A549 (cell line): ENCODE measurements around the gene MAPKAPK3. TPM values are rescaled to one million over a fixed set of nuclear protein-coding genes. Genes with fewer than 3 reads are reported as not detected.

Experiments used
- ATAC-seq, 2 experiments: fragments of 200-7000 bp in 1 of 2; fragments of >200 bp in 1 of 2; cut with Nextera tagmentation in 1 of 2; cut with Tn5 transposase in 1 of 2; 3 replicates each; pipeline versions ENCODE4 v1.8.0 to v1.9.1; 2018 to 2020; ENCODE audit warnings: mild to moderate bottlenecking in 1 of 2, moderate library complexity in 1 of 2
- CTCF ChIA-PET: fragments of 300-600 bp; sonication (Branson Sonifier 250); formaldehyde crosslinking; extraction: SDS; loops from one replicate; lab custom pipeline; 2021; ENCODE audit warnings: antibody characterized with exemption, inconsistent platforms; lab: Yijun Ruan, JAX
- POLR2A ChIA-PET: fragments of 350-600 bp; formaldehyde crosslinking; extraction: SDS; loops from one replicate; lab custom pipeline; 2021; ENCODE audit warnings: antibody characterized with exemption, inconsistent platforms; lab: Yijun Ruan, JAX
- DNase-seq, 2 experiments: peaks; one replicate each; pipeline versions ENCODE4 v3.0.0 to v3.0.0-alpha.2; 2011 to 2016; ENCODE audit warnings: low read depth in 1 of 2, low spot score in 1 of 2
- FAIRE-seq: peaks from 2 replicates; lab custom pipeline; 2011; peaks lifted over from hg19 to GRCh38; lab: Jason Lieb, UNC
- H3K27ac ChIP-seq, 2 experiments: fragments of >200 bp; sonication (Bioruptor Twin); formaldehyde crosslinking; 3 replicates each; pipeline ENCODE4 v1.5.1; 2016 to 2017
- H3K4me1 ChIP-seq: fragments of >200 bp; sonication (Bioruptor Twin); formaldehyde crosslinking; 3 replicates; pipeline ENCODE4 v1.6.1; 2016
- H3K4me2 ChIP-seq: fragments of >200 bp; sonication (Bioruptor Twin); formaldehyde crosslinking; 3 replicates; pipeline ENCODE4 v1.6.1; 2016
- H3K4me3 ChIP-seq: fragments of >200 bp; sonication (Bioruptor Twin); formaldehyde crosslinking; 3 replicates; pipeline ENCODE4 v1.5.1; 2016
- H3K9me3 ChIP-seq: fragments of >200 bp; sonication (Bioruptor Twin); formaldehyde crosslinking; 3 replicates; pipeline ENCODE4 v1.6.1; 2016
- BHLHE40 ChIP-seq: IDR thresholded peaks from 2 replicates; pipeline ENCODE4 v1.6.1; 2012; ENCODE audit warnings: low read depth, low read length, inconsistent platforms
- CBX2 ChIP-seq: fragments of 200-600 bp; sonication (generic); IDR thresholded peaks from 2 replicates; pipeline ENCODE4 v1.6.1; 2016; ENCODE audit warnings: low read depth, mild to moderate bottlenecking, borderline replicate concordance
- CEBPB ChIP-seq, 2 experiments: fragments of >200 bp in 1 of 2; sonication (Bioruptor Twin) in 1 of 2; formaldehyde crosslinking in 1 of 2; IDR thresholded peaks; 2 replicates each; pipeline ENCODE4 v1.6.1; 2012 to 2016
- CHD2 ChIP-seq: fragments of 150-350 bp; IDR thresholded peaks from 2 replicates; pipeline ENCODE4 v1.6.1; 2014; ENCODE audit warnings: low read length; ENCODE audit not compliant: partially characterized antibody
- EHF ChIP-seq: fragments of 250-450 bp; sonication (Bioruptor Pico); IDR thresholded peaks from 2 replicates; pipeline ENCODE4 v1.5.0; 2020; ENCODE audit warnings: mild to moderate bottlenecking
- FOXS1 ChIP-seq: fragments of 250-450 bp; sonication (Bioruptor Pico); IDR thresholded peaks from 2 replicates; pipeline ENCODE4 v1.5.0; 2020; ENCODE audit warnings: mild to moderate bottlenecking, moderate library complexity
- HDAC2 ChIP-seq: fragments of 200-600 bp; sonication (generic); IDR thresholded peaks from 2 replicates; pipeline ENCODE4 v1.6.1; 2016
- HEYL ChIP-seq: fragments of 250-450 bp; sonication (Bioruptor Pico); IDR thresholded peaks from 2 replicates; pipeline ENCODE4 v1.8.0; 2021; ENCODE audit warnings: mild to moderate bottlenecking, moderate library complexity
- HOXA7 ChIP-seq: fragments of 250-450 bp; sonication (Bioruptor Pico); IDR thresholded peaks from 2 replicates; pipeline ENCODE4 v1.5.0; 2020; ENCODE audit warnings: mild to moderate bottlenecking, moderate library complexity
- HOXB13 ChIP-seq: fragments of 250-450 bp; sonication (Bioruptor Pico); IDR thresholded peaks from 2 replicates; pipeline ENCODE4 v1.5.0; 2020; ENCODE audit warnings: low read depth, mild to moderate bottlenecking, moderate library complexity
- HOXB5 ChIP-seq: fragments of 250-450 bp; sonication (Bioruptor Pico); IDR thresholded peaks from 2 replicates; pipeline ENCODE4 v1.5.0; 2020; ENCODE audit warnings: mild to moderate bottlenecking, moderate library complexity
- JUNB ChIP-seq: fragments of >200 bp; sonication (Bioruptor Twin); formaldehyde crosslinking; IDR thresholded peaks from 2 replicates; pipeline ENCODE4 v1.6.1; 2016
- KDM5A ChIP-seq: fragments of 200-600 bp; sonication (generic); IDR thresholded peaks from 2 replicates; pipeline ENCODE4 v1.6.1; 2016; ENCODE audit warnings: antibody characterized with exemption, mild to moderate bottlenecking
- MYC ChIP-seq: IDR thresholded peaks from 2 replicates; pipeline ENCODE4 v1.6.1; 2012; ENCODE audit warnings: mild to moderate bottlenecking, inconsistent platforms, low read length, improper control_type of control experiment, borderline replicate concordance
- NR3C1 ChIP-seq: fragments of >200 bp; sonication (Bioruptor Twin); formaldehyde crosslinking; IDR thresholded peaks from 3 replicates; pipeline ENCODE4 v1.6.1; 2017
- RAD21 ChIP-seq, 2 experiments: fragments of >200 bp in 1 of 2; sonication (Bioruptor Twin) in 1 of 2; formaldehyde crosslinking in 1 of 2; IDR thresholded peaks in 1 of 2; conservative IDR thresholded peaks in 1 of 2; 2 replicates in 1 of 2; 3 replicates in 1 of 2; pipeline ENCODE4 v1.6.1; 2012 to 2018; ENCODE audit warnings: inconsistent platforms in 1 of 2
- RNF2 ChIP-seq: fragments of 200-600 bp; sonication (generic); IDR thresholded peaks from 2 replicates; pipeline ENCODE4 v1.6.1; 2016; ENCODE audit warnings: low read depth, mild to moderate bottlenecking, antibody characterized with exemption, moderate library complexity, borderline replicate concordance
- SMC3 ChIP-seq: fragments of >200 bp; sonication (Bioruptor Twin); formaldehyde crosslinking; IDR thresholded peaks from 3 replicates; pipeline ENCODE4 v1.6.1; 2018; ENCODE audit warnings: inconsistent platforms
- ZC3H11A ChIP-seq: fragments of 450-650 bp; IDR thresholded peaks from 2 replicates; pipeline ENCODE4 v1.6.1; 2014; ENCODE audit warnings: antibody characterized with exemption, mild to moderate bottlenecking
- ZFP36 ChIP-seq: fragments of 450-650 bp; IDR thresholded peaks from 2 replicates; pipeline ENCODE4 v1.6.1; 2014; ENCODE audit warnings: borderline replicate concordance; ENCODE audit not compliant: partially characterized antibody
- ZNF302 ChIP-seq: fragments of 250-450 bp; sonication (Bioruptor Pico); IDR thresholded peaks from 2 replicates; pipeline ENCODE4 v1.9.0; 2021; ENCODE audit warnings: inconsistent platforms, mild to moderate bottlenecking, moderate library complexity
- WGBS: methylation state at CpG from one replicate; pipeline ENCODE4 v1.1.6; 2017; ENCODE audit errors: missing lambda C conversion rate; 5-methylcytosine and 5-hydroxymethylcytosine counted together
- polyA plus RNA-seq, 4 experiments: library from polyadenylated mRNA; depleted of rRNA in 3 of 4; stranded (reverse); fragments of >200 nt; fragmentation: RNase III in 1 of 4; extraction: RNeasy Plus Mini Kit Qiagen cat#74134 plus additional on column Dnase treatment in 1 of 4; gene quantifications; 2 replicates in 3 of 4; 3 replicates in 1 of 4; pipeline ENCODE4 v1.2.3, GENCODE V29; 2011 to 2017
- TF ChIP-seq, protein P1 (sequence below): fragments of 200-600 bp; sonication (generic); IDR thresholded peaks from 2 replicates; pipeline ENCODE4 v1.6.1; 2016; ENCODE audit warnings: antibody characterized with exemption, mild to moderate bottlenecking, moderate library complexity
- TF ChIP-seq, protein P2 (sequence below): IDR thresholded peaks from 2 replicates; pipeline ENCODE4 v1.6.1; 2012; ENCODE audit warnings: low read depth, borderline replicate concordance
- TF ChIP-seq, protein P3 (sequence below): IDR thresholded peaks from 2 replicates; pipeline ENCODE4 v1.6.1; 2012
- TF ChIP-seq, protein P4 (sequence below): fragments of 450-650 bp; IDR thresholded peaks from 2 replicates; pipeline ENCODE4 v1.6.1; 2014; ENCODE audit warnings: antibody characterized with exemption
- TF ChIP-seq, protein P5 (sequence below): fragments of >200 bp; sonication (Bioruptor Twin); formaldehyde crosslinking; IDR thresholded peaks from 3 replicates; pipeline ENCODE4 v1.5.1; 2016
- TF ChIP-seq, protein P6 (sequence below): fragments of >200 bp; sonication (Bioruptor Twin); formaldehyde crosslinking; IDR thresholded peaks from 3 replicates; pipeline ENCODE4 v1.6.1; 2016

The MAPKAPK3 gene
- polyA plus RNA-seq, 2 of the 4 experiments (the other 2 are of a cell fraction), result 14.6 to 16.5 TPM

DNA sequence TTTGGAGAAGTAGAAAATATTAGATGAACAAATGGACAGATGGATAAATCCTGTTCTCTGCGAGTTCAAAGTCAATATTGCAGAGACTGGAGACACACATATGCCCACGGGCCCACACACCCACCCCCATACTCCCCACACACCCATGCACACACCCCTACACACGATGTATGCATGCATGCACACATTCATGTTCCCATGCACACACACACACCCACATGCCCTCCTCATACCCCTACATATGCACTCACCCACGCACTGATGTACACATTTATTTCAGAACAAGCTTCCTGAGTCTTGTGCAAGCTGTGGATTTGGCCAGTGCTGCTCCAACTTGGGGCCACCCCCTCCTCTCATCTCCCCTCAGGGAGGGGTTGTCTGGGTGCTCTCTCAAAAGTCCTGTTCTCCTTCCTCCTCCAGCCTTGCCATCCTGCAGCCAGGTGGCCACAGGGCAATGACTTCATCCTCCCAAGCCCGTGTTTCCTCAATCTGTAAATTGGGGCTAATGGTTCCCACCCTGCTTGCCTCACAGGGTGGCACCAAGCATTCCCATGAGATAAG lies 16.4 kb downstream of the MAPKAPK3 start:
- no peak overlapping the region for H3K4me2 ChIP-seq

DNA sequence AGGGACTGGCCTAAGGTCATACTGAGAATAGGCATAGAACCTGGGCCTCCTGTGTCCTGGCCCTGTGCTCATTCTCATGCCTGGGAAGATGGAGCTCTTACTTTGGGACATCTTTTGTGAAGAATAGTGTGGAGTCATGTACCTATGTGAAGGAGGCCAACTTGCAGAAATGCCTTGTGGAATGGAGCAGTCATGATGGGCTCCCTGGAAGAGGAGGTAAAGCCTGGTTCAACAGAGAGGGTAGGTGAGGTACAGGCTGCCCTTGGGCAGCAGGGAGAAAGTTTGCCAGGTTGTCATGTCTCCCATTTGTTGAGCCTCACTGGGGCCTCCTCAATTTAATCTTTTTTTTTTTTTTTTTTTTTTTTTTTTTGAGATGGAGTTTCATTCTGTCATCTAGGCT lies 18.1 kb downstream of the MAPKAPK3 start:
- FAIRE-seq, result no peak
- POLR2A ChIA-PET, result no interaction called here

More for the DNA sequence above, 16.4 kb downstream of the MAPKAPK3 start:
- FAIRE-seq (no peak), DNase-seq (no peak), ATAC-seq (no peak)
- Histone ChIP-seq H3K4me3 (no peak overlapping the region), H3K4me1 (no peaks in the 10 kb centered on the region; the same call in 2 of the 3 replicates), H3K27ac (no peak overlapping the region), H3K9me3 (no peaks in the 10 kb centered on the region)
- 63% methylated on average over 5 of the region's 5 CpGs for WGBS
- POLR2A ChIA-PET, result no interaction called here
- TF ChIP-seq RNF2, result no peak
- TF ChIP-seq HOXA7, result no peak
- CTCF ChIA-PET, result no interaction called here

DNA sequence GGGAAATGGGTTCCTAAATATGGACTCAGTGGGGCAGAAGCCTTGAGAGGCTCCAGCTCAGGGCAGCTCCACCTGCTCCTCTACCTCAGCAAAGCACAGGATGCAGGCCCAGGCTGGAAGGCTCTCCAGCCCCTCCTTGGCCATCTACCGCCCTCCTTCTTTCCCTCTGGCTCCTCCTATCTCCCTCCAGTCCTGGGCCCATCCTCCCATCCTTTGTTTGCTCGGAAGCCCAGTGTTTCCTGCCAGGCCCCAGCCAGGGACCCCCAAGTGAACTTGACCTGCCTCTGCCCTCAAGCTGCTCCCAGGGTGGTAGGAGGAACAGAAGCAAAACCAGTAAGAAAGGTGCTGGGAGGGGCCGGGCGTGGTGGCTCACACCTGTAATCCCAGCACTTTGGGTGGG lies 20.1 kb downstream of the MAPKAPK3 start:
- TF ChIP-seq CHD2, result no peak
- TF ChIP-seq NR3C1, result no peak
- TF ChIP-seq HDAC2, result no peak
- TF ChIP-seq KDM5A, result no peak
- no peak for TF ChIP-seq FOXS1 (CRISPR knock-in tag)
- TF ChIP-seq HEYL, result no peak
- TF ChIP-seq EHF, result no peak
- TF ChIP-seq, protein P1, sequence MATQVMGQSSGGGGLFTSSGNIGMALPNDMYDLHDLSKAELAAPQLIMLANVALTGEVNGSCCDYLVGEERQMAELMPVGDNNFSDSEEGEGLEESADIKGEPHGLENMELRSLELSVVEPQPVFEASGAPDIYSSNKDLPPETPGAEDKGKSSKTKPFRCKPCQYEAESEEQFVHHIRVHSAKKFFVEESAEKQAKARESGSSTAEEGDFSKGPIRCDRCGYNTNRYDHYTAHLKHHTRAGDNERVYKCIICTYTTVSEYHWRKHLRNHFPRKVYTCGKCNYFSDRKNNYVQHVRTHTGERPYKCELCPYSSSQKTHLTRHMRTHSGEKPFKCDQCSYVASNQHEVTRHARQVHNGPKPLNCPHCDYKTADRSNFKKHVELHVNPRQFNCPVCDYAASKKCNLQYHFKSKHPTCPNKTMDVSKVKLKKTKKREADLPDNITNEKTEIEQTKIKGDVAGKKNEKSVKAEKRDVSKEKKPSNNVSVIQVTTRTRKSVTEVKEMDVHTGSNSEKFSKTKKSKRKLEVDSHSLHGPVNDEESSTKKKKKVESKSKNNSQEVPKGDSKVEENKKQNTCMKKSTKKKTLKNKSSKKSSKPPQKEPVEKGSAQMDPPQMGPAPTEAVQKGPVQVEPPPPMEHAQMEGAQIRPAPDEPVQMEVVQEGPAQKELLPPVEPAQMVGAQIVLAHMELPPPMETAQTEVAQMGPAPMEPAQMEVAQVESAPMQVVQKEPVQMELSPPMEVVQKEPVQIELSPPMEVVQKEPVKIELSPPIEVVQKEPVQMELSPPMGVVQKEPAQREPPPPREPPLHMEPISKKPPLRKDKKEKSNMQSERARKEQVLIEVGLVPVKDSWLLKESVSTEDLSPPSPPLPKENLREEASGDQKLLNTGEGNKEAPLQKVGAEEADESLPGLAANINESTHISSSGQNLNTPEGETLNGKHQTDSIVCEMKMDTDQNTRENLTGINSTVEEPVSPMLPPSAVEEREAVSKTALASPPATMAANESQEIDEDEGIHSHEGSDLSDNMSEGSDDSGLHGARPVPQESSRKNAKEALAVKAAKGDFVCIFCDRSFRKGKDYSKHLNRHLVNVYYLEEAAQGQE, result no peak
- TF ChIP-seq SMC3, result no peak
- TF ChIP-seq, protein P2, sequence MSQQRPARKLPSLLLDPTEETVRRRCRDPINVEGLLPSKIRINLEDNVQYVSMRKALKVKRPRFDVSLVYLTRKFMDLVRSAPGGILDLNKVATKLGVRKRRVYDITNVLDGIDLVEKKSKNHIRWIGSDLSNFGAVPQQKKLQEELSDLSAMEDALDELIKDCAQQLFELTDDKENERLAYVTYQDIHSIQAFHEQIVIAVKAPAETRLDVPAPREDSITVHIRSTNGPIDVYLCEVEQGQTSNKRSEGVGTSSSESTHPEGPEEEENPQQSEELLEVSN, result no peak
- no peak for TF ChIP-seq ZNF302 (CRISPR knock-in tag)
- no peak for TF ChIP-seq CEBPB (IDR thresholded peaks at IDR 0.05)
- TF ChIP-seq BHLHE40, result no peak
- TF ChIP-seq ZFP36, result no peak
- TF ChIP-seq, protein P3, sequence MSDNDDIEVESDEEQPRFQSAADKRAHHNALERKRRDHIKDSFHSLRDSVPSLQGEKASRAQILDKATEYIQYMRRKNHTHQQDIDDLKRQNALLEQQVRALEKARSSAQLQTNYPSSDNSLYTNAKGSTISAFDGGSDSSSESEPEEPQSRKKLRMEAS, result no peak
- TF ChIP-seq, protein P4, sequence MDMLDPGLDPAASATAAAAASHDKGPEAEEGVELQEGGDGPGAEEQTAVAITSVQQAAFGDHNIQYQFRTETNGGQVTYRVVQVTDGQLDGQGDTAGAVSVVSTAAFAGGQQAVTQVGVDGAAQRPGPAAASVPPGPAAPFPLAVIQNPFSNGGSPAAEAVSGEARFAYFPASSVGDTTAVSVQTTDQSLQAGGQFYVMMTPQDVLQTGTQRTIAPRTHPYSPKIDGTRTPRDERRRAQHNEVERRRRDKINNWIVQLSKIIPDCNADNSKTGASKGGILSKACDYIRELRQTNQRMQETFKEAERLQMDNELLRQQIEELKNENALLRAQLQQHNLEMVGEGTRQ, result no peak
- no peak for TF ChIP-seq ZC3H11A
- TF ChIP-seq JUNB, result no peak
- TF ChIP-seq, protein P5, sequence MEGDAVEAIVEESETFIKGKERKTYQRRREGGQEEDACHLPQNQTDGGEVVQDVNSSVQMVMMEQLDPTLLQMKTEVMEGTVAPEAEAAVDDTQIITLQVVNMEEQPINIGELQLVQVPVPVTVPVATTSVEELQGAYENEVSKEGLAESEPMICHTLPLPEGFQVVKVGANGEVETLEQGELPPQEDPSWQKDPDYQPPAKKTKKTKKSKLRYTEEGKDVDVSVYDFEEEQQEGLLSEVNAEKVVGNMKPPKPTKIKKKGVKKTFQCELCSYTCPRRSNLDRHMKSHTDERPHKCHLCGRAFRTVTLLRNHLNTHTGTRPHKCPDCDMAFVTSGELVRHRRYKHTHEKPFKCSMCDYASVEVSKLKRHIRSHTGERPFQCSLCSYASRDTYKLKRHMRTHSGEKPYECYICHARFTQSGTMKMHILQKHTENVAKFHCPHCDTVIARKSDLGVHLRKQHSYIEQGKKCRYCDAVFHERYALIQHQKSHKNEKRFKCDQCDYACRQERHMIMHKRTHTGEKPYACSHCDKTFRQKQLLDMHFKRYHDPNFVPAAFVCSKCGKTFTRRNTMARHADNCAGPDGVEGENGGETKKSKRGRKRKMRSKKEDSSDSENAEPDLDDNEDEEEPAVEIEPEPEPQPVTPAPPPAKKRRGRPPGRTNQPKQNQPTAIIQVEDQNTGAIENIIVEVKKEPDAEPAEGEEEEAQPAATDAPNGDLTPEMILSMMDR, result no peak
- ChIA-PET CTCF (interaction anchor here (0.9 kb wide), 1 partner anchor 9 kb away, joined by 4 read pairs; no protein-coding TSS in a partner anchor), POLR2A (interaction anchor here (0.7 kb wide), 1 partner anchor 68 kb away, joined by 4 read pairs; the partner anchor contains the start of gene HEMK1)
- Histone ChIP-seq H3K4me3 (no peak overlapping the region), H3K4me1 (no peaks in the 10 kb centered on the region), H3K4me2 (no peak overlapping the region), H3K9me3 (no peaks in the 10 kb centered on the region), H3K27ac (no peak overlapping the region)
- WGBS, result 91% methylated on average over 3 of the region's 4 CpGs
- DNase-seq, result no peak
- no peak for ATAC-seq
- FAIRE-seq, result no peak

More for the DNA sequence above, 18.1 kb downstream of the MAPKAPK3 start:
- ATAC-seq (no peak), DNase-seq (no peak)
- no peak overlapping the region for H3K4me2 ChIP-seq
- no peak overlapping the region for H3K4me3 ChIP-seq
- no peak overlapping the region for H3K27ac ChIP-seq
- H3K9me3 ChIP-seq, result no peaks in the 10 kb centered on the region
- no peak for TF ChIP-seq ZC3H11A
- no peak for TF ChIP-seq ZFP36
- TF ChIP-seq RAD21 (conservative IDR thresholded peaks at IDR 0.05 in 1 of 2, IDR thresholded peaks at IDR 0.05 in 1 of 2), result no peak
- TF ChIP-seq KDM5A, result no peak
- no peak for TF ChIP-seq EHF
- no peak for TF ChIP-seq CBX2
- TF ChIP-seq, protein P6, sequence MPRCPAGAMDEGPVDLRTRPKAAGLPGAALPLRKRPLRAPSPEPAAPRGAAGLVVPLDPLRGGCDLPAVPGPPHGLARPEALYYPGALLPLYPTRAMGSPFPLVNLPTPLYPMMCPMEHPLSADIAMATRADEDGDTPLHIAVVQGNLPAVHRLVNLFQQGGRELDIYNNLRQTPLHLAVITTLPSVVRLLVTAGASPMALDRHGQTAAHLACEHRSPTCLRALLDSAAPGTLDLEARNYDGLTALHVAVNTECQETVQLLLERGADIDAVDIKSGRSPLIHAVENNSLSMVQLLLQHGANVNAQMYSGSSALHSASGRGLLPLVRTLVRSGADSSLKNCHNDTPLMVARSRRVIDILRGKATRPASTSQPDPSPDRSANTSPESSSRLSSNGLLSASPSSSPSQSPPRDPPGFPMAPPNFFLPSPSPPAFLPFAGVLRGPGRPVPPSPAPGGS, result no peak
- TF ChIP-seq HOXB13 (CRISPR knock-in tag), result no peak
- no peak for TF ChIP-seq RNF2
- no peak for TF ChIP-seq HOXB5 (CRISPR knock-in tag)
- no peak for TF ChIP-seq HEYL
- no peak for TF ChIP-seq MYC
- no peak for TF ChIP-seq HDAC2
- CTCF ChIA-PET, result no interaction called here
- no peaks in the 10 kb centered on the region for H3K4me1 ChIP-seq
